WTC11 (cell line): Measurements from ENCODE around the gene ZNF311.
"Not testable (repeated sequence)": the region's sequence is repeated elsewhere in the genome, so short reads cannot be mapped to it uniquely, and the experiment has no call there.

Source experiments
- AFF4 ChIP-seq: sonication (generic); formaldehyde crosslinking; IDR thresholded peaks from 2 replicates; pipeline ENCODE4 v1.8.1; 2023; ENCODE audit warnings: mild to moderate bottlenecking, missing genetic modification reagents, borderline replicate concordance
- CBFB ChIP-seq: sonication (generic); formaldehyde crosslinking; IDR thresholded peaks from 2 replicates; pipeline ENCODE4 v1.8.1; 2022; ENCODE audit warnings: mild to moderate bottlenecking, low read depth, missing genetic modification reagents
- CTCF ChIP-seq: fragments of 200-600 bp; IDR thresholded peaks from 2 replicates; pipeline ENCODE4 v1.8.0; 2022; ENCODE audit warnings: antibody characterized with exemption
- ERG ChIP-seq: fragments of 250-450 bp; sonication (Bioruptor Pico); IDR thresholded peaks from 2 replicates; pipeline ENCODE4 v1.8.0; 2021; ENCODE audit warnings: mild to moderate bottlenecking
- GABPB1 ChIP-seq: sonication (generic); formaldehyde crosslinking; IDR thresholded peaks from 2 replicates; pipeline ENCODE4 v1.8.1; 2023; ENCODE audit warnings: mild to moderate bottlenecking, missing genetic modification reagents
- IRF2 ChIP-seq: sonication (generic); formaldehyde crosslinking; IDR thresholded peaks from 2 replicates; pipeline ENCODE4 v1.8.0; 2022; ENCODE audit warnings: low read depth, missing genetic modification reagents, borderline replicate concordance
- JUN ChIP-seq: sonication (generic); formaldehyde crosslinking; IDR thresholded peaks from 2 replicates; pipeline ENCODE4 v1.8.0; 2023; ENCODE audit warnings: mild to moderate bottlenecking, missing genetic modification reagents
- MAX ChIP-seq: sonication (generic); formaldehyde crosslinking; IDR thresholded peaks from 2 replicates; pipeline ENCODE4 v1.8.0; 2022; ENCODE audit warnings: mild to moderate bottlenecking, missing genetic modification reagents
- NFYB ChIP-seq: sonication (generic); formaldehyde crosslinking; conservative IDR thresholded peaks from 2 replicates; pipeline ENCODE4 v1.8.0; 2022; ENCODE audit warnings: low read depth, missing genetic modification reagents
- NR2C2 ChIP-seq: sonication (generic); formaldehyde crosslinking; IDR thresholded peaks from 2 replicates; pipeline ENCODE4 v1.8.0; 2022; ENCODE audit warnings: mild to moderate bottlenecking, missing genetic modification reagents
- TCF7 ChIP-seq: sonication (generic); formaldehyde crosslinking; IDR thresholded peaks from 2 replicates; pipeline ENCODE4 v1.8.0; 2022; ENCODE audit warnings: mild to moderate bottlenecking, low read depth, missing genetic modification reagents, moderate library complexity

- not testable (repeated sequence) for TF ChIP-seq CTCF; GABPB1 (CRISPR knock-in tag); JUN (CRISPR knock-in tag); AFF4 (CRISPR knock-in tag); NFYB (CRISPR knock-in tag); TCF7; IRF2 (CRISPR knock-in tag); NR2C2 (CRISPR knock-in tag); ERG (CRISPR knock-in tag); MAX; CBFB (CRISPR knock-in tag)
Observed at GRCh38 chr6:28970056-28970455, 35.1 kb downstream of the ZNF311 start.
